GM12878 (cell line): ENCODE data around the gene CCDC81. TPM values are rescaled to one million over a fixed set of nuclear protein-coding genes. Genes with fewer than 3 reads are reported as not detected.
"Not testable (repeated sequence)": the region's sequence is repeated elsewhere in the genome, so short reads cannot be mapped to it uniquely, and the experiment has no call there.

Experiments
- ATAC-seq: fragments of 200-7000 bp; cut with Tn5 transposase; 3 replicates; pipeline ENCODE4 v1.9.1; 2020; ENCODE audit warnings: mild to moderate bottlenecking, moderate library complexity
- BruUV-seq: library from RNA; stranded (reverse); fragments of 400-500 nt; replicated peaks from 2 replicates; lab custom pipeline; 2021; lab: Mats Ljungman, UMichigan
- CTCF ChIA-PET: fragments of 300-600 bp; sonication (Branson Sonifier 250); formaldehyde crosslinking; extraction: SDS; loops from one replicate; lab custom pipeline; 2021; ENCODE audit warnings: inconsistent platforms; lab: Yijun Ruan, JAX
- POLR2A ChIA-PET: fragments of 350-600 bp; formaldehyde crosslinking; extraction: SDS; loops from one replicate; lab custom pipeline; 2021; ENCODE audit warnings: inconsistent platforms; lab: Charles Lee
- RAD21 ChIA-PET: fragments of 300-600 bp; sonication (Branson Sonifier 250); formaldehyde crosslinking; loops from one replicate; lab custom pipeline; 2023; ENCODE audit warnings: antibody characterized with exemption; ENCODE audit not compliant: unreplicated experiment; lab: Charles Lee
- SMC1A ChIA-PET: fragments of 300-600 bp; sonication (Branson Sonifier 250); formaldehyde crosslinking; loops from one replicate; lab custom pipeline; 2023; ENCODE audit not compliant: unreplicated experiment, uncharacterized antibody; lab: Charles Lee
- DNase-seq: peaks from one replicate; pipeline ENCODE4 v3.0.0-alpha.2; 2011; ENCODE audit warnings: low read depth, low spot score
- FAIRE-seq: peaks from 3 replicates; lab custom pipeline; 2011; peaks lifted over from hg19 to GRCh38; lab: Jason Lieb, UNC
- H2AFZ ChIP-seq: 2 replicates; pipeline ENCODE4 v1.6.0; 2011; ENCODE audit warnings: low read depth, low read length, control low read depth; ENCODE audit not compliant: control insufficient read depth
- H3K27ac ChIP-seq: 2 replicates; pipeline ENCODE4 v1.5.1; 2011; ENCODE audit warnings: control low read depth; ENCODE audit not compliant: control insufficient read depth, insufficient read depth
- H3K27me3 ChIP-seq, 2 experiments: replicated peaks in 1 of 2; 2 replicates each; pipeline versions ENCODE4 v1.6.0 to v1.6.1; 2011; ENCODE audit warnings: low read length in 1 of 2; ENCODE audit not compliant: control insufficient read depth in 2 of 2, insufficient read depth in 2 of 2
- H3K36me3 ChIP-seq, 2 experiments: 2 replicates each; pipeline ENCODE4 v1.5.1; 2011; ENCODE audit warnings: low read length in 1 of 2; ENCODE audit not compliant: control insufficient read depth in 2 of 2, insufficient read depth in 2 of 2
- H3K4me1 ChIP-seq: 2 replicates; pipeline ENCODE4 v1.6.1; 2011; ENCODE audit warnings: mild to moderate bottlenecking, low read length, moderate library complexity, mixed read lengths; ENCODE audit not compliant: control insufficient read depth, insufficient read depth
- H3K4me2 ChIP-seq: 2 replicates; pipeline ENCODE4 v1.6.0; 2011; ENCODE audit warnings: control low read depth; ENCODE audit not compliant: control insufficient read depth, insufficient read depth
- H3K4me3 ChIP-seq: fragments of 200-600 bp; sonication (generic); 2 replicates; pipeline ENCODE4 v1.5.1; 2016
- H3K79me2 ChIP-seq: 2 replicates; pipeline ENCODE4 v1.6.0; 2011; ENCODE audit warnings: low read length; ENCODE audit not compliant: control insufficient read depth, insufficient read depth
- H3K9ac ChIP-seq: 2 replicates; pipeline ENCODE4 v1.8.0; 2011; ENCODE audit warnings: low read length, control low read depth, mixed read lengths; ENCODE audit not compliant: control insufficient read depth, insufficient read depth
- H3K9me3 ChIP-seq: replicated peaks from 3 replicates; pipeline ENCODE4 v1.5.1; 2011; ENCODE audit warnings: mild to moderate bottlenecking, low read length; ENCODE audit not compliant: control insufficient read depth, insufficient read depth
- H4K20me1 ChIP-seq: 2 replicates; pipeline ENCODE4 v1.6.0; 2011; ENCODE audit not compliant: control insufficient read depth, insufficient read depth
- BACH1 ChIP-seq: fragments of 450-650 bp; IDR thresholded peaks from 2 replicates; pipeline ENCODE4 v1.6.1; 2017; ENCODE audit warnings: mild to moderate bottlenecking, borderline replicate concordance
- DPF2 ChIP-seq: fragments of 450-650 bp; IDR thresholded peaks from 2 replicates; pipeline ENCODE4 v1.6.1; 2017; ENCODE audit warnings: mild to moderate bottlenecking
- FOXK2 ChIP-seq: fragments of 450-650 bp; IDR thresholded peaks from 2 replicates; pipeline ENCODE4 v1.6.1; 2017; ENCODE audit warnings: mild to moderate bottlenecking, moderate library complexity
- GABPA ChIP-seq: IDR thresholded peaks from 2 replicates; pipeline ENCODE4 v1.6.1; 2014; ENCODE audit warnings: antibody characterized with exemption, low read depth, mild to moderate bottlenecking, inconsistent platforms
- HDAC6 ChIP-seq: fragments of 200-600 bp; sonication (generic); IDR thresholded peaks from one replicate; pipeline ENCODE4 v1.8.0; 2017; ENCODE audit warnings: antibody characterized with exemption; ENCODE audit not compliant: unreplicated experiment
- HDGF ChIP-seq: fragments of 450-650 bp; IDR thresholded peaks from 2 replicates; pipeline ENCODE4 v1.6.1; 2016; ENCODE audit warnings: antibody characterized with exemption
- IKZF2 ChIP-seq, 2 experiments: fragments of 450-650 bp; IDR thresholded peaks; 2 replicates each; pipeline ENCODE4 v1.6.1; 2017; ENCODE audit warnings: mild to moderate bottlenecking in 2 of 2, moderate library complexity in 2 of 2
- KLF5 ChIP-seq: fragments of 450-650 bp; IDR thresholded peaks from 2 replicates; pipeline ENCODE4 v1.6.1; 2014; ENCODE audit warnings: mild to moderate bottlenecking; ENCODE audit not compliant: partially characterized antibody
- RB1 ChIP-seq: fragments of 450-650 bp; formaldehyde crosslinking; IDR thresholded peaks from 2 replicates; pipeline ENCODE4 v1.6.1; 2017; ENCODE audit warnings: mild to moderate bottlenecking, borderline replicate concordance
- STAT1 ChIP-seq: fragments of 450-650 bp; conservative IDR thresholded peaks from 2 replicates; pipeline ENCODE4 v1.6.1; 2014; ENCODE audit warnings: antibody characterized with exemption, mild to moderate bottlenecking
- ZNF622 ChIP-seq: fragments of 450-650 bp; IDR thresholded peaks from 2 replicates; pipeline ENCODE4 v1.6.1; 2017; ENCODE audit warnings: mild to moderate bottlenecking, inconsistent platforms
- WGBS: methylation state at CpG from one replicate; pipeline ENCODE4 v1.1.6; 2016; ENCODE audit warnings: low lambda C conversion rate; ENCODE audit not compliant: insufficient replicate concordance, insufficient coverage; ENCODE audit errors: missing lambda C conversion rate; 5-methylcytosine and 5-hydroxymethylcytosine counted together
- in situ Hi-C: fragments of 300-500 bp; cut with MboI; formaldehyde crosslinking; loops from 9 replicates; pipeline ENCODE4 v1.14.3; 2018; ENCODE audit warnings: mixed read lengths
- intact Hi-C: fragments of 100-400 bp; cut with micrococcal nuclease; formaldehyde crosslinking; loops from one replicate; pipeline ENCODE4 v1.14.2; 2022; ENCODE audit not compliant: unreplicated experiment
- polyA plus RNA-seq, 11 experiments: library from polyadenylated mRNA; depleted of rRNA in 4 of 11; unstranded in 6 of 11; stranded (reverse) in 5 of 11; fragments of >200 nt; fragmentation: Nextera tagmentation in 4 of 11; fragmentation: Illumina TruSeq in 1 of 11; extraction: Ambion mirVana in 4 of 11; extraction: Trizol in 1 of 11; gene quantifications; 1 replicate in 1 of 11; 2 replicates in 10 of 11; pipeline versions ENCODE4 v1.2.1 to v1.2.3, GENCODE V29; 2011 to 2016; ENCODE audit warnings: inconsistent platforms in 2 of 11, missing spikeins in 2 of 11, low read depth in 1 of 11
- total RNA-seq, 4 experiments: library from RNA; depleted of rRNA in 3 of 4; stranded (reverse); fragments of >200 nt in 3 of 4; fragmentation: Illumina TruSeq in 1 of 4; extraction: Trizol in 1 of 4; gene quantifications; 2 replicates each; pipeline versions ENCODE4 v1.2.1 to v1.2.3, GENCODE V29; 2013 to 2021
- TF ChIP-seq, protein P1 (sequence below): fragments of 450-650 bp; IDR thresholded peaks from 2 replicates; pipeline ENCODE4 v1.6.1; 2017; ENCODE audit warnings: mild to moderate bottlenecking, moderate library complexity
- TF ChIP-seq, protein P2 (sequence below): fragments of 450-650 bp; IDR thresholded peaks from 2 replicates; pipeline ENCODE4 v1.6.1; 2016; ENCODE audit warnings: mild to moderate bottlenecking

Gene CCDC81
- total and polyA plus RNA-seq, 10 of the 15 experiments (the other 5 are each of a cell fraction or from before 2014, with no cell fraction given) = 0.06 to 0.53 (median 0.22) TPM

DNA sequence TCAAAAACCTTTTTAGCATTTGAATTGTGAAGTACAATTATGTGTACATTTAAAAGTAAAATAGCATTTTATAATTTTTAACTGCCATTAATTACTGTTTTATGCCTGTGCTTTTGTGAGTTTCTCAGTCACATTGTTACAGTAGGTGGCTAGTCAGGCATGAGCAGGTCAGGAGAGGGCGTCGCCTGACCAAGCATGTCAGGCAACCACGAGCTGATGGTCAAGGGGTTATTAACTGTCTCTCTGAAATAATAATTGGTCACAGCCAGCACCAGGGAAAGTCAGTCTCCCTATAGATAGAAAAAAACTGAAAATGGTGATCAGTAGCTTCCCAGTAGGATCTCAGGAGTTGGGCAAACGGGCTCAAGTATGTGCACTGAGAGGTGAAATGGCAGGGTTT lies 19.4 kb upstream of the CCDC81 start:
- intact Hi-C loops (no loop called here), in situ Hi-C loops (no loop called here)
- H3K9ac ChIP-seq = no peak overlapping the region
- ChIA-PET RAD21 (no interaction called here), CTCF (interaction anchor here (1.3 kb wide), 1 partner anchor 254 kb away, joined by 5 read pairs; no protein-coding TSS in a partner anchor), POLR2A (no interaction called here), SMC1A (interaction anchor here (0.6 to 1.1 kb wide), 3 partner anchors 96 to 250 kb away, joined by 3 read pairs; no protein-coding TSS in a partner anchor)
- TF ChIP-seq RB1 = no peak
- no peak for TF ChIP-seq FOXK2
- no peak for TF ChIP-seq GABPA
- TF ChIP-seq BACH1 = no peak
- TF ChIP-seq, protein P1, sequence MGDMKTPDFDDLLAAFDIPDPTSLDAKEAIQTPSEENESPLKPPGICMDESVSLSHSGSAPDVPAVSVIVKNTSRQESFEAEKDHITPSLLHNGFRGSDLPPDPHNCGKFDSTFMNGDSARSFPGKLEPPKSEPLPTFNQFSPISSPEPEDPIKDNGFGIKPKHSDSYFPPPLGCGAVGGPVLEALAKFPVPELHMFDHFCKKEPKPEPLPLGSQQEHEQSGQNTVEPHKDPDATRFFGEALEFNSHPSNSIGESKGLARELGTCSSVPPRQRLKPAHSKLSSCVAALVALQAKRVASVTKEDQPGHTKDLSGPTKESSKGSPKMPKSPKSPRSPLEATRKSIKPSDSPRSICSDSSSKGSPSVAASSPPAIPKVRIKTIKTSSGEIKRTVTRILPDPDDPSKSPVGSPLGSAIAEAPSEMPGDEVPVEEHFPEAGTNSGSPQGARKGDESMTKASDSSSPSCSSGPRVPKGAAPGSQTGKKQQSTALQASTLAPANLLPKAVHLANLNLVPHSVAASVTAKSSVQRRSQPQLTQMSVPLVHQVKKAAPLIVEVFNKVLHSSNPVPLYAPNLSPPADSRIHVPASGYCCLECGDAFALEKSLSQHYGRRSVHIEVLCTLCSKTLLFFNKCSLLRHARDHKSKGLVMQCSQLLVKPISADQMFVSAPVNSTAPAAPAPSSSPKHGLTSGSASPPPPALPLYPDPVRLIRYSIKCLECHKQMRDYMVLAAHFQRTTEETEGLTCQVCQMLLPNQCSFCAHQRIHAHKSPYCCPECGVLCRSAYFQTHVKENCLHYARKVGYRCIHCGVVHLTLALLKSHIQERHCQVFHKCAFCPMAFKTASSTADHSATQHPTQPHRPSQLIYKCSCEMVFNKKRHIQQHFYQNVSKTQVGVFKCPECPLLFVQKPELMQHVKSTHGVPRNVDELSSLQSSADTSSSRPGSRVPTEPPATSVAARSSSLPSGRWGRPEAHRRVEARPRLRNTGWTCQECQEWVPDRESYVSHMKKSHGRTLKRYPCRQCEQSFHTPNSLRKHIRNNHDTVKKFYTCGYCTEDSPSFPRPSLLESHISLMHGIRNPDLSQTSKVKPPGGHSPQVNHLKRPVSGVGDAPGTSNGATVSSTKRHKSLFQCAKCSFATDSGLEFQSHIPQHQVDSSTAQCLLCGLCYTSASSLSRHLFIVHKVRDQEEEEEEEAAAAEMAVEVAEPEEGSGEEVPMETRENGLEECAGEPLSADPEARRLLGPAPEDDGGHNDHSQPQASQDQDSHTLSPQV = no peak
- TF ChIP-seq DPF2 = no peak
- no peak for TF ChIP-seq STAT1
- TF ChIP-seq HDGF = no peak
- TF ChIP-seq HDAC6 = no peak
- TF ChIP-seq ZNF622 = no peak
- TF ChIP-seq KLF5 = no peak
- TF ChIP-seq, protein P2, sequence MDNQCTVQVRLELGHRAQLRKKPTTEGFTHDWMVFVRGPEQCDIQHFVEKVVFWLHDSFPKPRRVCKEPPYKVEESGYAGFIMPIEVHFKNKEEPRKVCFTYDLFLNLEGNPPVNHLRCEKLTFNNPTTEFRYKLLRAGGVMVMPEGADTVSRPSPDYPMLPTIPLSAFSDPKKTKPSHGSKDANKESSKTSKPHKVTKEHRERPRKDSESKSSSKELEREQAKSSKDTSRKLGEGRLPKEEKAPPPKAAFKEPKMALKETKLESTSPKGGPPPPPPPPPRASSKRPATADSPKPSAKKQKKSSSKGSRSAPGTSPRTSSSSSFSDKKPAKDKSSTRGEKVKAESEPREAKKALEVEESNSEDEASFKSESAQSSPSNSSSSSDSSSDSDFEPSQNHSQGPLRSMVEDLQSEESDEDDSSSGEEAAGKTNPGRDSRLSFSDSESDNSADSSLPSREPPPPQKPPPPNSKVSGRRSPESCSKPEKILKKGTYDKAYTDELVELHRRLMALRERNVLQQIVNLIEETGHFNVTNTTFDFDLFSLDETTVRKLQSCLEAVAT = no peak
- TF ChIP-seq IKZF2 (IDR thresholded peaks at IDR 0.05) = no peak
- no peaks in the 10 kb centered on the region for H3K27me3 ChIP-seq
- WGBS = 57% methylated on average over 4 of the region's 4 CpGs
- H3K4me3 ChIP-seq = no peak overlapping the region
- no peaks in the 10 kb centered on the region for H3K9me3 ChIP-seq
- BruUV-seq = no TSS peak
- H3K4me2 ChIP-seq = no peak overlapping the region
- ATAC-seq (peak; percentile 72), FAIRE-seq (no peak), DNase-seq (no peak)
- no peak overlapping the region for H3K27ac ChIP-seq
- no peaks in the 10 kb centered on the region for H4K20me1 ChIP-seq
- no peaks in the 10 kb centered on the region for H3K4me1 ChIP-seq
- H3K79me2 ChIP-seq = no peaks in the 10 kb centered on the region
- H3K36me3 ChIP-seq = no peaks in the 10 kb centered on the region
- H2AFZ ChIP-seq = no peak overlapping the region

GRCh38 chr11:86357412-86357811 lies 17.3 kb upstream of the CCDC81 start:
- H3K4me3 ChIP-seq, H3K4me1 ChIP-seq, H4K20me1 ChIP-seq, RAD21 ChIA-PET, ATAC-seq, H3K27me3 ChIP-seq, CTCF ChIA-PET, SMC1A ChIA-PET, H3K79me2 ChIP-seq, in situ Hi-C loops, H3K27ac ChIP-seq, POLR2A ChIA-PET, H3K36me3 ChIP-seq, H2AFZ ChIP-seq, H3K9me3 ChIP-seq, DNase-seq, intact Hi-C loops, BruUV-seq, FAIRE-seq, H3K4me2 ChIP-seq, H3K9ac ChIP-seq: not testable (repeated sequence)
- 38% methylated on average over 4 of the region's 4 CpGs for WGBS
